ENCODE data around the gene VWA8. TPM values are rescaled to one million over a fixed set of nuclear protein-coding genes. Genes with fewer than 3 reads are reported as not detected.
A peak's percentile ranks its signal among the peaks of the same experiment; 100 is the strongest.

VWA8 gene
- total RNA-seq, 2 experiments from 2014 or later: 18.6 to 21.1 TPM

- ATAC-seq (ENCODE audit: low read depth) (no peak), DNase-seq (no peak)
- Mint-ChIP-seq H3K27me3 (no peaks in the 10 kb centered on the region), H3K4me1 (no peaks in the 10 kb centered on the region), H3K9me3 (no peaks in the 10 kb centered on the region), H3K36me3 (peaks cover 20% of the 10 kb centered on the region), H3K4me3 (no peak overlapping the region), H3K27ac (no peak overlapping the region)
- POLR2A ChIA-PET: no interaction called here
Observed at GRCh38 chr13:41678848-41679247, 282.1 kb downstream of the VWA8 start.

DNA sequence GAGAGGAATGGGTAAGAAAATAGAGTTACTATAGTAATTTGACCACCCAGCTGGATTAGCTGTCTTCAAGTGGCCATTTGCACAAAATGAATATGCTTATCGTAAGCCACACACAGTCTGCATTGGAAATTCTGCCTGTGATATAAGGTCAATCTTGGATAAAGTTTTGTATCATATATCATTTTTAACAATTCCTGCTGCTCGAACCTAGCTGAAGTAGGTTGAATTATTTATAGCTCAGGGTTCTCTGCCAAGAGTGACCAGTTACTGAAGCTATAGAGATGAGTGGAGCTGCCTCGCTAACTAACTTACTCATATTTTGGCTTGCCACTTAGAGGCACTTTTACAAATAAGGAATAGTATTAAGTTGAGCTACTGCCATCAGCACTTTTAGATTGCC lies 282.7 kb downstream of the VWA8 start:
- H3K9me3 Mint-ChIP-seq: no peaks in the 10 kb centered on the region
- H3K27me3 Mint-ChIP-seq: no peaks in the 10 kb centered on the region
- H3K27ac Mint-ChIP-seq: no peak overlapping the region
- H3K4me1 Mint-ChIP-seq: no peaks in the 10 kb centered on the region
- POLR2A ChIA-PET: no interaction called here
- ATAC-seq (ENCODE audit: low read depth): no peak
- DNase-seq: no peak
- H3K4me3 Mint-ChIP-seq: no peak overlapping the region
- peaks cover 17% of the 10 kb centered on the region for H3K36me3 Mint-ChIP-seq

DNA sequence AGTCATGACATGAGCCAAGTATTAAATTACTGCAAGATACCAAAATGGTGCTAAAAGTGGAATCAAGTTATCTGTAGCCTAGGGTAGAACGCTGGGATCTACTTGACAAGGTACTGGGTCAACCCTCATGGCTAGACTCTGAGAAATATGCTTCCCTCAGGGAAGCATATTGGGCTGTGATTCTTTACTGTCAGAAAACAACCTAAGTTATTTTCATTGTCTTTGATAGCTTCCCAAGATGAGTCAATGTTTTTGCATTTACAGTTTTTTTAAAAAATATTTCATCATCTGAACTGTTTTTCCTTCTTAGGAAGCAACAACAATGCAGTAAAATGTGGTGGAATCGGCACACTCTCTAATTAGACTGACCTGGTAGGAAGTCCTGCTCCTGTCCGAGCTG lies 285.6 kb downstream of the VWA8 start:
- Mint-ChIP-seq H3K4me1 (no peaks in the 10 kb centered on the region), H3K36me3 (peaks cover 2% of the 10 kb centered on the region), H3K27ac (no peak overlapping the region), H3K4me3 (no peak overlapping the region), H3K27me3 (no peaks in the 10 kb centered on the region), H3K9me3 (no peaks in the 10 kb centered on the region)
- POLR2A ChIA-PET: no interaction called here
- no peak for ATAC-seq (ENCODE audit: low read depth)
- DNase-seq: no peak

DNA sequence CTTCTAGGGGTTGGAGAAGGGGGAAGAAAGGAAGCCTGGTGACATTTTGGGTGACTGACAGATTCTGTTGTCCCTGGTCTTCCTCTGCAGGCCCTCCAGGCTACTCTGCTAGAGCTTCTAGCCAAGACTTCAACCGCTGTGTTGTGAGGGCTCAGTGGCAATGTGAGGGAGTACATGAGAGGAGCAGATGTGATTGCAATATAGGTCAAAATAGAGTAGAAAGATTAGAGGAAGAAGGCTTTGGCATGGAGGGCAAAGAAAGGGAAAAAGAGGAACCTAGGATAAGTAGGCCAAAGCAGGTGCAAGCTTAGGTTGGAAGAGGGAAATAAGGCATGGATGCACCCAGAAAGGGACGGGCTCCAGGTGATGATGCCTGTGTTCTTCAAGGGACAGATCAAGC lies 286.7 kb downstream of the VWA8 start:
- H3K4me3 Mint-ChIP-seq: no peak overlapping the region
- DNase-seq: no peak
- POLR2A ChIA-PET: no interaction called here
- no peaks in the 10 kb centered on the region for H3K4me1 Mint-ChIP-seq
- H3K27me3 Mint-ChIP-seq: no peaks in the 10 kb centered on the region
- peaks cover 2% of the 10 kb centered on the region for H3K36me3 Mint-ChIP-seq
- ATAC-seq (ENCODE audit: low read depth): no peak
- H3K27ac Mint-ChIP-seq: no peak overlapping the region
- H3K9me3 Mint-ChIP-seq: no peaks in the 10 kb centered on the region

DNA sequence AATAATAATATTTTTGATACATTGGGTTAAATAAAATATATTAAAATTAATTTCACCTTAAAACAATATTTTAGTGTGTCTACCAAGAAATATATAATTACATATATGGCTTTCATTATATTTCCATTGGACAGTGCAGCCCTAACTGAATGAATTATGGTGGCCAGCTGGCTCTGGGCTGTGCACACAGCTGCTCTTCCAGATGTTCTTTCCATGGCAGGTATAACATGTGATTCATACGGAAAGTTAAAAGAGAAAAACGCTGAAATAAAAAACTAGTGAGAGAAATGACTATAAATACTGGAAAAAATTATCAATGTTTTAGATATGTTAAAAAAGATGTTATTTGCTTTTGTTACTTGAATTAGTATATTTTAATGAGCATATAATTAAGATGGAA lies 287.3 kb downstream of the VWA8 start:
- no peaks in the 10 kb centered on the region for H3K9me3 Mint-ChIP-seq
- no peak for DNase-seq
- H3K4me3 Mint-ChIP-seq: no peak overlapping the region
- no peak for ATAC-seq (ENCODE audit: low read depth)
- no peak overlapping the region for H3K27ac Mint-ChIP-seq
- H3K36me3 Mint-ChIP-seq: peaks cover 2% of the 10 kb centered on the region
- POLR2A ChIA-PET: no interaction called here
- H3K27me3 Mint-ChIP-seq: no peaks in the 10 kb centered on the region
- no peaks in the 10 kb centered on the region for H3K4me1 Mint-ChIP-seq

DNA sequence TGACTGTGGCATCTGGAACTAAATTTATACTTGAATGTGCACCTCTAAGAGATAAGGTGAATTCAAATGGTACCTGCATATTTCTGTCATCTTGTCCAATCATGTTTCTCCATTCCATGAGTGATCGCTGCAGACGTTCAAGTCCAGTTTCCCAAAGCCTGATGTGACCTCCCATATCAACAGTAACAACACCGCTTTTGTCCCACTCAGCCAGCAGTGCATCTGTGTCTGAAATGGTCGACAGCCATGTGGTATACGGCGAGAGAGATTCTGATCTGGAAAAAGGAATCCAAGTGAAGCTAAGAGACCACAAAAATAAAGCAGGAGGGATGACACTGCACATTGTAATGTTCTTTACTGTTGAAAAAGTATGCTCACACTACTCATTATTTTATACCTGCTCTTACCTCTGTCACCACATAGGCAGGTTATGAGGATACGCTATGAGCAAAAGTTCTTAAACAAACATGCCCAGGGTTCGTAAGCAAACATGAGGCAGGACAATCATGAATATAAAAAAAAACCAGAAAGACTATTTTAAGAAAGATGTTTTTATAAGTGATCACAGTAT lies 290.0 kb downstream of the VWA8 start:
- Mint-ChIP-seq H3K27me3 (no peaks in the 10 kb centered on the region), H3K4me1 (no peaks in the 10 kb centered on the region), H3K4me3 (no peak overlapping the region), H3K9me3 (no peaks in the 10 kb centered on the region), H3K27ac (no peak overlapping the region), H3K36me3 (peaks cover 2% of the 10 kb centered on the region)
- ATAC-seq (ENCODE audit: low read depth): no peak
- POLR2A ChIA-PET: no interaction called here
- DNase-seq: no peak

GRCh38 chr13:41668130-41668757 lies 292.7 kb downstream of the VWA8 start:
- Mint-ChIP-seq H3K4me3 (no peak overlapping the region), H3K36me3 (no peaks in the 10 kb centered on the region), H3K9me3 (no peaks in the 10 kb centered on the region), H3K27me3 (no peaks in the 10 kb centered on the region), H3K4me1 (no peaks in the 10 kb centered on the region), H3K27ac (no peak overlapping the region)
- POLR2A ChIA-PET: no interaction called here
- ATAC-seq (ENCODE audit: low read depth): peak; percentile 77
- DNase-seq: no peak

- POLR2A ChIA-PET: no interaction called here
- no peak for DNase-seq
- no peaks in the 10 kb centered on the region for H3K9me3 Mint-ChIP-seq
- no peaks in the 10 kb centered on the region for H3K36me3 Mint-ChIP-seq
- no peaks in the 10 kb centered on the region for H3K4me1 Mint-ChIP-seq
- no peak overlapping the region for H3K27ac Mint-ChIP-seq
- no peak for ATAC-seq (ENCODE audit: low read depth)
- H3K27me3 Mint-ChIP-seq: no peaks in the 10 kb centered on the region
- no peak overlapping the region for H3K4me3 Mint-ChIP-seq
Observed at GRCh38 chr13:41666644-41667043, 294.3 kb downstream of the VWA8 start.

DNA sequence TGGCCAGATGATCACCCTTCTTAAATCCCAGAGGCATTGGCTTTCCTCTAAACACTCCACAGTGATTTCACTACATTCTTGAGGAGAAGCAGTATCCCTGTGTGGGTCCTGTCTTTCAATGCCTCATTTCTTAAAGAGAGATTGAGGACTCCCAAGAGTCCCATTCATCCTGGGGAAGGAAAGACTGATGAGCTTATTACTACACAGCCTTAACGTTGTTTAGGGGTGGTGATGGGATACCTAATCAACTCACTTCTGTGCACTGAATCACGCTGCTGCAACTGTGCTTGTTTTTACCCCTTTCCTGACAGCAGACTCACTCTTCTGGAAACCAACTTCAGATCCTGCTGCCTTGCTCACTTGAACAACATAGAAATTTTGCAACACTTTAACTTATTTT lies 300.5 kb downstream of the VWA8 start:
- POLR2A ChIA-PET: no interaction called here
- H3K27ac Mint-ChIP-seq: no peak overlapping the region
- ATAC-seq (ENCODE audit: low read depth) (no peak), DNase-seq (no peak)
- H3K4me1 Mint-ChIP-seq: no peaks in the 10 kb centered on the region
- H3K36me3 Mint-ChIP-seq: peaks cover 3% of the 10 kb centered on the region
- no peaks in the 10 kb centered on the region for H3K9me3 Mint-ChIP-seq
- no peaks in the 10 kb centered on the region for H3K27me3 Mint-ChIP-seq
- H3K4me3 Mint-ChIP-seq: no peak overlapping the region

- ATAC-seq (ENCODE audit: low read depth): no peak
- POLR2A ChIA-PET: interaction anchor here (0.7 kb wide), 1 partner anchor 573 kb away, joined by 4 read pairs; no protein-coding TSS in a partner anchor
Observed at GRCh38 chr13:41658057-41658661, 302.8 kb downstream of the VWA8 start.

GRCh38 chr13:41655997-41656396 lies 304.9 kb downstream of the VWA8 start:
- DNase-seq (no peak), ATAC-seq (ENCODE audit: low read depth) (no peak)
- Mint-ChIP-seq H3K9me3 (no peaks in the 10 kb centered on the region), H3K27ac (no peak overlapping the region), H3K4me1 (peaks cover 2% of the 10 kb centered on the region), H3K36me3 (no peaks in the 10 kb centered on the region), H3K27me3 (no peaks in the 10 kb centered on the region), H3K4me3 (no peak overlapping the region)
- POLR2A ChIA-PET: no interaction called here

More at GRCh38 chr13:41658057-41658661, 302.8 kb downstream of the VWA8 start:
- peaks cover 3% of the 10 kb centered on the region for H3K36me3 Mint-ChIP-seq
- no peak overlapping the region for H3K4me3 Mint-ChIP-seq
- DNase-seq: no peak
- H3K27me3 Mint-ChIP-seq: no peaks in the 10 kb centered on the region
- no peak overlapping the region for H3K27ac Mint-ChIP-seq
- no peaks in the 10 kb centered on the region for H3K9me3 Mint-ChIP-seq
- peaks cover 2% of the 10 kb centered on the region for H3K4me1 Mint-ChIP-seq

GRCh38 chr13:41654796-41655195 lies 306.1 kb downstream of the VWA8 start:
- Mint-ChIP-seq H3K27me3 (no peaks in the 10 kb centered on the region), H3K4me1 (peaks cover 2% of the 10 kb centered on the region), H3K4me3 (no peak overlapping the region), H3K27ac (no peak overlapping the region), H3K9me3 (no peaks in the 10 kb centered on the region), H3K36me3 (no peaks in the 10 kb centered on the region)
- no peak for DNase-seq
- no peak for ATAC-seq (ENCODE audit: low read depth)
- POLR2A ChIA-PET: no interaction called here

DNA sequence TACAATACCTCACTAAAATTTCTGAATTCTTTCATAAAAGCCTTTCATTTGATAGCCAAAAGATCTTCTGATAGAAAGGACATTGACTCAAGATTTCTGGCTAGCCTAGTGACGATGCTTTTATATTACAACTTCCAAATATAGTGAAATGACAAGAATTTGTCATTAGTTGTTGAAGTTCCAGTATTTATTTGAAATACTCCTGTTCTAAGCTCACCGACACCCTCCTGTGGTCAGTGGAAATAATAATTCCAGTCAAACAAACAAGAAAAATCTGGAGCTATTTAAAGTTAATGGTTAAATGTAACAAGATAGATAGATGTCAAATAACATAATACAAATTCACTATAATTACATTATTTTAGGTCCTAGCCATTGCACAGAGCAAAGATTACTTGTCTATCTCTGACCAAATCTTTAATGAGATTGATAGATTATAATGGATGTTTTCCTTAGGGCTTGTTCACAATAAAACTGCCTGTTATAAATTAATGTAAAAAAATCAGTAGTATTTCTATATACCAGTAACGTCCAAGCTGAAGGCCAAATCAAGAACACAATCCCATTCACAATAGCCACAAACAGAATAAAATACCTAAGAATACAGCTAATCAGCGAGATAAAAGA lies 308.1 kb downstream of the VWA8 start:
- Mint-ChIP-seq H3K4me3 (no peak overlapping the region), H3K9me3 (no peaks in the 10 kb centered on the region), H3K4me1 (peaks cover 2% of the 10 kb centered on the region), H3K27me3 (no peaks in the 10 kb centered on the region), H3K36me3 (no peaks in the 10 kb centered on the region), H3K27ac (no peak overlapping the region)
- DNase-seq (no peak), ATAC-seq (ENCODE audit: low read depth) (no peak)
- POLR2A ChIA-PET: interaction anchor here (1.1 kb wide), 1 partner anchor 592 kb away, joined by 3 read pairs; the partner anchor contains the start of gene WBP4

Data from activated naive CD8-positive, alpha-beta T cell treated with anti-CD3 and anti-CD28 coated beads, Interleukin-2, amount 10 ng/mL, durations not matched to agents 7 days and 5 days (primary cell).